Neuronal stem cell (in vitro differentiated cells): ENCODE measurements around the gene C14orf180.

ENCODE experiments used
- DNase-seq: peaks from one replicate; pipeline ENCODE4 v3.0.0-alpha.2; 2013; ENCODE audit warnings: low spot score
- H2AFZ ChIP-seq: one replicate; pipeline ENCODE4 v1.6.1; 2013; ENCODE audit warnings: mild to moderate bottlenecking, low read length, inconsistent platforms
- H2AK5ac ChIP-seq: 2 replicates; pipeline ENCODE4 v1.6.1; 2013; ENCODE audit warnings: low read depth, mild to moderate bottlenecking, inconsistent platforms, low read length, moderate library complexity, mixed read lengths
- H2BK120ac ChIP-seq: 2 replicates; pipeline ENCODE4 v1.6.1; 2013; ENCODE audit warnings: low read depth, mild to moderate bottlenecking, inconsistent platforms, low read length, moderate library complexity, mixed read lengths
- H2BK12ac ChIP-seq: one replicate; pipeline ENCODE4 v1.6.1; 2013; ENCODE audit warnings: low read length, inconsistent platforms
- H2BK15ac ChIP-seq: 2 replicates; pipeline ENCODE4 v1.6.1; 2013; ENCODE audit warnings: mild to moderate bottlenecking, low read length, inconsistent platforms, mixed read lengths
- H2BK5ac ChIP-seq: one replicate; pipeline ENCODE4 v1.6.1; 2013; ENCODE audit warnings: inconsistent platforms, mild to moderate bottlenecking, low read length, moderate library complexity
- H3K14ac ChIP-seq: one replicate; pipeline ENCODE4 v1.6.1; 2013; ENCODE audit warnings: low read length, inconsistent platforms
- H3K18ac ChIP-seq: 2 replicates; pipeline ENCODE4 v1.6.1; 2013; ENCODE audit warnings: low read length, inconsistent platforms
- H3K23ac ChIP-seq: 2 replicates; pipeline ENCODE4 v1.6.1; 2013; ENCODE audit warnings: low read depth, mild to moderate bottlenecking, mixed read lengths, low read length, inconsistent platforms; ENCODE audit not compliant: poor library complexity
- H3K27ac ChIP-seq: replicated peaks from 3 replicates; pipeline ENCODE4 v1.5.1; 2013; ENCODE audit warnings: low read length, inconsistent platforms
- H3K27me3 ChIP-seq, 3 experiments: 2 replicates each; pipeline ENCODE4 v1.6.1; 2013; ENCODE audit warnings: low read length in 3 of 3, mild to moderate bottlenecking in 2 of 3, inconsistent platforms in 1 of 3, low read depth in 1 of 3, mixed read lengths in 1 of 3, moderate library complexity in 1 of 3; ENCODE audit not compliant: control insufficient read depth in 3 of 3, insufficient read depth in 3 of 3
- H3K36me3 ChIP-seq, 2 donors: replicated peaks in 1 of 2; 2 replicates each; pipeline ENCODE4 v1.6.1; 2013; ENCODE audit warnings: low read length in 2 of 2; ENCODE audit not compliant: control insufficient read depth in 2 of 2, insufficient read depth in 2 of 2
- H3K4ac ChIP-seq: 2 replicates; pipeline ENCODE4 v1.6.1; 2013; ENCODE audit warnings: inconsistent platforms, mild to moderate bottlenecking, low read length, moderate library complexity
- H3K4me1 ChIP-seq, 2 donors: 1 replicate in 1 of 2; 2 replicates in 1 of 2; pipeline ENCODE4 v1.6.1; 2013; ENCODE audit warnings: low read length in 2 of 2, low read depth in 1 of 2; ENCODE audit not compliant: control insufficient read depth in 2 of 2, insufficient read depth in 1 of 2
- H3K4me2 ChIP-seq: one replicate; pipeline ENCODE4 v1.6.1; 2013; ENCODE audit warnings: mild to moderate bottlenecking, low read length, inconsistent platforms; ENCODE audit not compliant: insufficient read depth, poor library complexity, severe bottlenecking
- H3K4me3 ChIP-seq, 2 donors: 2 replicates each; pipeline ENCODE4 v1.5.1; 2013; ENCODE audit warnings: low read length in 2 of 2, mild to moderate bottlenecking in 2 of 2, inconsistent platforms in 1 of 2, moderate library complexity in 1 of 2
- H3K79me1 ChIP-seq: one replicate; pipeline ENCODE4 v1.6.1; 2013; ENCODE audit warnings: low read depth, mild to moderate bottlenecking, inconsistent platforms, low read length, moderate library complexity
- H3K9ac ChIP-seq: one replicate; pipeline ENCODE4 v1.6.1; 2013; ENCODE audit warnings: mild to moderate bottlenecking, low read depth, low read length, inconsistent platforms; ENCODE audit not compliant: poor library complexity
- H3K9me3 ChIP-seq, 2 donors: replicated peaks in 1 of 2; 2 replicates each; pipeline versions ENCODE3 to v1.6.1; 2013; ENCODE audit warnings: low read length in 2 of 2, mild to moderate bottlenecking in 2 of 2, inconsistent platforms in 1 of 2, low read depth in 1 of 2, mixed read lengths in 1 of 2, moderate library complexity in 1 of 2; ENCODE audit not compliant: control insufficient read depth in 2 of 2, insufficient read depth in 1 of 2
- H4K8ac ChIP-seq: one replicate; pipeline ENCODE4 v1.6.1; 2013; ENCODE audit warnings: low read depth, mild to moderate bottlenecking, inconsistent platforms, low read length, moderate library complexity
- H4K91ac ChIP-seq: one replicate; pipeline ENCODE4 v1.6.1; 2013; ENCODE audit warnings: low read length, low read depth, mild to moderate bottlenecking, inconsistent platforms; ENCODE audit not compliant: poor library complexity
- WGBS, 2 donors: extraction: QIAGEN DNeasy Blood & Tissue Kit; methylation state at CpG; one replicate each; pipeline ENCODE4 v1.1.7; 2013; ENCODE audit warnings: missing lambda C conversion rate in 2 of 2, mixed read lengths in 1 of 2; ENCODE audit not compliant: insufficient read length in 2 of 2, insufficient replicate concordance in 1 of 2; ENCODE audit errors: extremely low coverage in 2 of 2; 5-methylcytosine and 5-hydroxymethylcytosine counted together

Gene C14orf180

GRCh38 chr14:104557086-104557485, 22.5 kb upstream of the C14orf180 start:
- no peaks in the 10 kb centered on the region for H3K36me3 ChIP-seq
- H3K23ac ChIP-seq: no peak overlapping the region
- peak overlapping the region; percentile 73 for H2BK12ac ChIP-seq
- H3K27me3 ChIP-seq: peaks cover 0 to 71% (median 0%) of the 10 kb centered on the region in 3 experiments
- no peak overlapping the region for H2AFZ ChIP-seq
- WGBS, 2 donors: no CpG with 5 or more reads among the region's 5 CpGs
- H3K27ac ChIP-seq: no peak overlapping the region
- H4K91ac ChIP-seq: no peak overlapping the region
- H2BK15ac ChIP-seq: peak overlapping the region; percentile 49
- no peak overlapping the region for H3K4me2 ChIP-seq
- H4K8ac ChIP-seq: peak overlapping the region; percentile 82
- H2BK5ac ChIP-seq: peak overlapping the region; percentile 60
- no peak overlapping the region for H3K4ac ChIP-seq
- H3K18ac ChIP-seq: peak overlapping the region; percentile 3
- no peak overlapping the region for H3K4me3 ChIP-seq
- peaks cover 4% of the 10 kb centered on the region for H3K79me1 ChIP-seq
- H3K9me3 ChIP-seq: no peaks in the 10 kb centered on the region
- no peak for DNase-seq
- H2AK5ac ChIP-seq: peak overlapping the region; percentile 88
- no peak overlapping the region for H3K9ac ChIP-seq
- H3K4me1 ChIP-seq: no peaks in the 10 kb centered on the region
- peak overlapping the region; percentile 38 for H3K14ac ChIP-seq
- no peak overlapping the region for H2BK120ac ChIP-seq

GRCh38 chr14:104557766-104558165, 21.8 kb upstream of the C14orf180 start:
- peak overlapping the region; percentile 21 for H3K9ac ChIP-seq
- peak overlapping the region; percentile 92 for H4K8ac ChIP-seq
- H2BK12ac ChIP-seq: peak overlapping the region; percentile 1
- H4K91ac ChIP-seq: peak overlapping the region; percentile 43
- H3K4me1 ChIP-seq: no peaks in the 10 kb centered on the region
- no peak overlapping the region for H3K27ac ChIP-seq
- no peaks in the 10 kb centered on the region for H3K9me3 ChIP-seq
- H2BK15ac ChIP-seq: peak overlapping the region; percentile 64
- H3K27me3 ChIP-seq: peaks cover 0 to 67% (median 0%) of the 10 kb centered on the region in 3 experiments
- DNase-seq: no peak
- peak overlapping the region; percentile 88 for H2AK5ac ChIP-seq
- no peak overlapping the region for H2BK120ac ChIP-seq
- no CpG with 5 or more reads among the region's 1 CpG for WGBS, 2 donors
- H2AFZ ChIP-seq: no peak overlapping the region
- H3K36me3 ChIP-seq: no peaks in the 10 kb centered on the region
- peaks cover 4% of the 10 kb centered on the region for H3K79me1 ChIP-seq
- H3K23ac ChIP-seq: no peak overlapping the region
- no peak overlapping the region for H3K4me2 ChIP-seq
- peak overlapping the region; percentile 48 for H3K18ac ChIP-seq
- H2BK5ac ChIP-seq: peak overlapping the region; percentile 87
- no peak overlapping the region for H3K14ac ChIP-seq
- H3K4me3 ChIP-seq: no peak overlapping the region
- no peak overlapping the region for H3K4ac ChIP-seq

- peak overlapping the region; percentile 87 for H2BK5ac ChIP-seq
- H3K4ac ChIP-seq: no peak overlapping the region
- peak overlapping the region; percentile 21 for H3K9ac ChIP-seq
- no peak overlapping the region for H4K8ac ChIP-seq
- H2AK5ac ChIP-seq: peak overlapping the region; percentile 88
- peak overlapping the region; percentile 1 for H2BK12ac ChIP-seq
- H3K79me1 ChIP-seq: peaks cover 4% of the 10 kb centered on the region
- H3K27ac ChIP-seq: no peak overlapping the region
- H4K91ac ChIP-seq: no peak overlapping the region
- no CpG with 5 or more reads among the region's 16 CpGs for WGBS, 2 donors
- H3K4me2 ChIP-seq: no peak overlapping the region
- H2BK15ac ChIP-seq: peak overlapping the region; percentile 58
- peak overlapping the region; percentile 21 for H3K14ac ChIP-seq
- no peak overlapping the region for H3K4me3 ChIP-seq
- H2AFZ ChIP-seq: no peak overlapping the region
- H3K36me3 ChIP-seq: no peaks in the 10 kb centered on the region
- peak overlapping the region; percentile 28 for H3K18ac ChIP-seq
- no peaks in the 10 kb centered on the region for H3K9me3 ChIP-seq
- H3K27me3 ChIP-seq: peaks cover 0 to 60% (median 0%) of the 10 kb centered on the region in 3 experiments
- H3K4me1 ChIP-seq: peaks cover 1 to 5% of the 10 kb centered on the region in 2 donors
- H3K23ac ChIP-seq: no peak overlapping the region
- DNase-seq: no peak
- H2BK120ac ChIP-seq: no peak overlapping the region
Measured at GRCh38 chr14:104558231-104559027, 21.1 kb upstream of the C14orf180 start.

GRCh38 chr14:104559028-104559803, 20.3 kb upstream of the C14orf180 start:
- H2BK5ac ChIP-seq: no peak overlapping the region
- DNase-seq: no peak
- H3K79me1 ChIP-seq: peaks cover 4% of the 10 kb centered on the region
- H3K4me1 ChIP-seq: peaks cover 5 to 11% of the 10 kb centered on the region in 2 donors
- no peaks in the 10 kb centered on the region for H3K9me3 ChIP-seq
- H2AFZ ChIP-seq: no peak overlapping the region
- no peak overlapping the region for H3K4me2 ChIP-seq
- no peak overlapping the region for H4K91ac ChIP-seq
- no peak overlapping the region for H3K4ac ChIP-seq
- peak overlapping the region; percentile 52 for H2BK120ac ChIP-seq
- no peak overlapping the region for H2BK15ac ChIP-seq
- no CpG with 5 or more reads among the region's 15 CpGs for WGBS, 2 donors
- H3K27me3 ChIP-seq: peaks cover 0 to 57% (median 0%) of the 10 kb centered on the region in 3 experiments
- no peak overlapping the region for H3K27ac ChIP-seq
- no peak overlapping the region for H3K14ac ChIP-seq
- H3K23ac ChIP-seq: no peak overlapping the region
- peak overlapping the region; percentile 74 for H3K9ac ChIP-seq
- no peak overlapping the region for H2BK12ac ChIP-seq
- no peak overlapping the region for H4K8ac ChIP-seq
- H2AK5ac ChIP-seq: peak overlapping the region; percentile 60
- peak overlapping the region; percentile 44 for H3K18ac ChIP-seq
- no peaks in the 10 kb centered on the region for H3K36me3 ChIP-seq
- no peak overlapping the region for H3K4me3 ChIP-seq
